ENCODE results near the gene WWP2.
"Not testable (repeated sequence)": the region's sequence is repeated elsewhere in the genome, so short reads cannot be mapped to it uniquely, and the experiment has no call there.

GRCh38 chr16:69954241-69954640, 192.1 kb downstream of the WWP2 start:
- not testable (repeated sequence) for TF ChIP-seq CTCF (IDR thresholded peaks at IDR 0.05); REST (IDR thresholded peaks at IDR 0.05; ENCODE audit: insufficient read depth in 1 of 2, low read depth in 2 of 2, low read length in 1 of 2)
